ENCODE results near the gene APH1B. TPM values are rescaled to one million over a fixed set of nuclear protein-coding genes. Genes with fewer than 3 reads are reported as not detected.
"Not testable (repeated sequence)": the region's sequence is repeated elsewhere in the genome, so short reads cannot be mapped to it uniquely, and the experiment has no call there.

APH1B gene
- total RNA-seq = 10 to 100 TPM; 20.9 to 21.2 TPM
- long read RNA-seq, donor 1, full-length matches to known transcripts = 2 of 9 reads
- long read RNA-seq, donor 1, partial matches to known transcripts = 1 of 9 reads
- long read RNA-seq, donor 1, other reads (novel, unspliced or antisense) = 6 of 9 reads
- long read RNA-seq, donor 2, full-length matches to known transcripts = 8 of 11 reads
- long read RNA-seq, donor 2, partial matches to known transcripts = 1 of 11 reads
- long read RNA-seq, donor 2, other reads (novel, unspliced or antisense) = 2 of 11 reads

DNA sequence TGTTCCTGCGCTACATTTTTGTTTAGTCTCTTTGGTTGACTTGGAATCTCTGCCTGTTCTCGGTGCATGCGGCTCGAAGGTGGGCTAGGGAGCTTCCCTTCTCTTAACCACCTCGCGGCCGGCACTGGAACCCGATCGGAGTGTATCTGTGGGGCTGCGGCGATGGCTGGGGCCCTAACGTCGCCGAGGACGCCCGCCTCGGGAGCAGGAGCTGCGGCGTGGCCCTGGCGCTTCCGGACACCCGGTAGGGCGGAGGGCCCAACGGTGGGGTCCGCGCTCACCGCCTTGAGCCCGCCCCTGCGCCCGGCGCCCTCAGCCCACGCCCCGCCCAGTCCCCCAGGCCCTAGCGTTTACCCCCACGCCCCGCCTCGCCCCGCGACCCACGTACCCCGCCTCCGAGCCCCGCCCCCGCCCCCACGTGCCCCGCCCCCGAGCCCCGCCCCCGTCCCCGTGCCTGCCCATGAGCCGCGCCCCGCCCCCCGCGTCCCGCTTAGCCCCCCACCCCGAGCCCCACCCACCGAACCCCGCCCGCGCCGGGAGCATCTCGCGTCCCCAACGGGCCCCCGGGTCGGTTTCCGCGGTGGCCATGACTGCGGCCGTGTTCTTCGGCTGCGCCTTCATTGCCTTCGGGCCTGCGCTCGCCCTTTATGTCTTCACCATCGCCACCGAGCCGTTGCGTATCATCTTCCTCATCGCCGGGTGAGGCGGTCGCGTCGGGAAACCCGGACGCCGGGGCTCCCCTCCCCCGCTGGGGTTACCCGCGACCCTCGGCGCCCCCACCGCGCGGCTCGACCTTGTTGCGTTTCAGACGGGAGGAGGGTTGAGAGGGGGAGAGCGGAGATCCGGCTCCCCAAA lies at the start of gene APH1B:
Gene APH1B, plus strand, starts transcription at position 568 of the 855 bp plus-strand sequence. Its CDS starts 19 bp downstream, at position 587.
- intact Hi-C loops (cut with DNase I) = no loop called here
- peak; percentile 92 for DNase-seq (ENCODE audit: low spot score)

DNA sequence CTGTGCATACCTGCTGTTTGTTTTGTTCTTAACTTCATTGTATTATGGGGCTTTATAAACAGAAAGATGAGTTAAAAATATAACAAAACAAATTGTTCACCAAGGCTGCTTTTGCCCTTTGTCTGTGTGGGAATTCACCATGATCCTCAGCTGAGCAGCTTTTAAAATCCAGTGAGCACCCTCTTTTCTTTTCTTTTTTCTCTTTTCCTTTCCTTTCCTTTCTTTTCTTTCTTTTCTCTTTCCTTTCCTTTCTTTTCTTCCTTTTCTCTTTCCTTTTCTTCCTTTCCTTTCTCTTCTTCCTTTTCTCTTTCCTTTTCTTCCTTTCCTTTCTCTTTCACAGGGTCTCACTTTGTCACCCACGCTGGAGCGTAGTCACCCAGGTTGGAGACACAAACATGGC lies 49.7 kb upstream of the APH1B start:
- no peak for DNase-seq (ENCODE audit: low spot score)
- intact Hi-C loops (cut with DNase I) = no loop called here

DNA sequence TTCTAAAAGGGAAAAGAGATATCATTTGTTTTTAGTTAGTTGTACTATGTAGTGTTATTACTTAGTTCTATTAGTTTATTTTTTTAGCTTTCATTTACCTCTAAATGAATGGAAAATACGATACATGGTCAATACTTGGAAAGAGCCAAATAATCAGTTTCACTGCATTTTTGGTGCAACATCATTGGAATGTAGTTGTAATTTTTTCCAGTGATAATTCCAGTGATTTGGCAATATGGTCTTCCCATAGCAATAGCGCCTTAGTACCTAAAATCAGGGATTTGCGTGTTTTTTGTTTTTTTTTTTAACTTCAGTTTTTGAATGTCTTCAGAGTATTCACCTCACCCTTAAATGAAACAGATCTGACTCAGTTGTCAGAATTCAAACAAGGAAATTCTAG lies 46.2 kb upstream of the APH1B start:
- DNase-seq (ENCODE audit: low spot score) = no peak
- intact Hi-C loops (cut with DNase I) = no loop called here

DNA sequence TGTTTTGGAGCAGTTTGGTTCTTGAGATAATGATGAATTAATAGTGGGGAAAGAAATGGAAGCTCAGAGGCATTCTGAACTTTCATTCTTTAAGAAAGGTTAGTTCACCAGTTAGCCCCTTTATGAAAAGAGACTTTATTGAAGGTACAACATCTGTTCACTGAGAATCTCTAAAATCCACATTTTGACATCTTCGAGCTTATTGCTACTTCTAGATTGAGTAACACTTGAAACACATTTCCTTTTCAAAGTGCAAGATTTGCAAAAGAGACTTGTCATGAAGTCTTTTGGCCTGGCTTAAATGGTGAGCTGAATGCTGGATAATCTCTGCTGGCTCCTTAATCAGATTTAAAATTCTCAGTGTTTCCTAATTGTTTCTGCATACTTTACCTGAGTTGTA lies 45.7 kb upstream of the APH1B start:
- intact Hi-C loops (cut with DNase I) = no loop called here
- DNase-seq (ENCODE audit: low spot score) = no peak

DNA sequence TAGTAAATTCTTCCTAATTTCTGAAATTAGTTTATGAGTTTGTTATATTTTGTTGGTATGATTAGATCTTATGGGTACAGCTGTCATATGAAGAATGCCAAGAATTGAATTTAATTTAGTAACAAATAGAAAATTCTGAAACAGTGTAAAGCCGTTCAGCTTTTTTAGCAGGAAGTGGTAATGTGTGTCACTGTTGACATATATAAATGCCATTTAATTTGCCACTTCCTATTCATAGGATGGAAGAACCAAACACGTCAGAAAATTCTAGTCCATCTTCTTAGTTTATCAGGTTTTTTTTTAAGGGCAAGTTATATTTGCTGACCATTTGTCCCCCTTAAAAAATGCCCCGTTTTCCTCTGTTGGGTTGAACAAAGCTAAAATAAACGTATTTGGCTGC lies 45.0 kb upstream of the APH1B start:
- no peak for DNase-seq (ENCODE audit: low spot score)
- intact Hi-C loops (cut with DNase I) = no loop called here

DNA sequence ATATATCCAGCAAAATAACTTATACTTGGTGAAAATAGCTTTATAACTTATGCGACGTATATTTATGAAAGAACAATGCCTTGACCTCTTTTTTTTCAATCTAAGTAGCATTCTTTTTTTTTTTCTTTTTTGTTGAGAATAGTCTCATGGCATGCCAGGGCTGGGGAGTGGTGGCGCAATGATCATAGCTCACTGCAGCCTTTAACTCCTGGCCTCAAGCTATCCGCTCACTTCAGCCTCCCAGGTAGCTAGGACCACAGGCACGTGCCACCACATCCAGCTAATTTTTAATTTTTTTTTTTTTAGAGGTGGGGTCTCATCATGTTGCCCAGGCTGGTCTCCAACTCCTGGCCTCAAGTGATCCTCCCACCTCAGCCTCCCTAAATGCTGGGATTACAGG lies 44.5 kb upstream of the APH1B start:
- intact Hi-C loops (cut with DNase I) = no loop called here
- DNase-seq (ENCODE audit: low spot score) = no peak

DNA sequence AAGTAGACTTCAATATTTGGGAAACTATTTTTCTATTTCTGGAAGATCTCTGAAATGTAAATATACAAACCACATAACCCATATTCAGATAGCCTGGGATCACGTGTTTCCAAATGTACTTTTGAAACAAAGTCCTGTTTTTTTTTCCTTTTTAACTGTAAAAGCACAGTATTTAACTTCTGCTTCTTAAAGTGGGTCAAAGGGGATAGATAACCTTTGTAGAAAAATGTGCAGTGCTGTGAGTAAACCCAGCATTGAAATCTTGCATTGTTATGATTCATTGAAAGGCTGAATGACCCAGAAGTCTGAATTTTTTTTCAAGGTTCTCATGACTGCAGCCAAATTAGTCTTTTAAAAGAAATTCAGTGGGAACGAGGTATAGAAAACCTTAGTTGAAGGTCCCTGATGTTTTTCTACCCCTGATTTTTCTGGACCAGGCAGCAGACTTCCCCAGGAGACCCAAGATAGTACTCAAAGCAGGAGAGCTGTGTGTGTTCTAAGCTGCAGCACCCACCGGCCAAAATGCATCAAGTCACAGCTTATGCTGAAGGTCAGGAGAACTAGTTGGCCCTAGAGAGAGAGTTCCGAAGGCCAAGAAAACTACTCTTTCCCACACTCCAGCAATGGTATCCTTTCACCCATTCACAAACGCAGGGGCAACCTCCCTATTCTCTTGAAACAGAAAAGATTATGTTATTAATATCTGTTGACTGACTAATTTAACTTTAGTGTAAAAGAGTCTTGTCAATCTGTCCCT lies 43.6 kb upstream of the APH1B start:
- intact Hi-C loops (cut with DNase I) = no loop called here
- no peak for DNase-seq (ENCODE audit: low spot score)

DNA sequence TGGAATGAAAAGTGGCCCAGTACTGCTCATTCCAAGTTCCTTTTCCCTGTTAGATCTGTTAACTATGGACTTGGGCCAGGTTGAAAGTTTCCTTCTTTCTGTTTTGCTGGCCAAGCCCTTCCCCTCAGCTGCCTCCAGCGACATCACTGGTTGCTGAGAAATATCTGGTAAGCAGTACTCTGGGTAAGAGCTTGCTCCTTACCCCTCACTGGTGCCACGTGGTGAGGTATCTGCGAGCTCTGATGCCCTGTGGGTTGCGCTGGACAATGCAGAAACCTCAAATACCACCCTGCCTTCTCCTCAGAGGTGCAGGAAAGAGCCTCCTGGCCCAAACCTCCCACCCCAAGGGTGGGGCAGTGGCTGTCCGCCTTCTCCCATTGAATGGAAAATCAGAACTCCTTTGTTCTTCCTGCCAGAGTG lies 42.9 kb upstream of the APH1B start:
- intact Hi-C loops (cut with DNase I) = no loop called here
- DNase-seq (ENCODE audit: low spot score) = no peak

DNA sequence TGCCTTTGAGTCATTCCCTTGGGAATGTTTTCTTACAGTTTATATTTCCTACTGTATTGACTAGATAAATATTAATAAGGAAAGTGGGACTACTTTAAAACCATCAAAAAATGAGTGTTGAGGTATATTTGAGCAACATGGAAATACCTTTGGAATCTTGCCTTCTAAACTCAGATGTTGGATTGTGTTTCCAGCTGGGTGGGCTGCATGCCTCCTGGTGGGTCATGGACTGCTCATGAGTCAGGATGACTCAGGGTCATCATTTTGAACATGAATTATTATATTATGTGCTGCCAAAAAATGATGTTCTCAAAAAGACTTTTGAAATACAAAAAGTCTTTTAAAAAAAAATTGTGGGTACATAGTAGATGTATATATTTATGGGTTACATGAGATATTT lies 41.1 kb upstream of the APH1B start:
- intact Hi-C loops (cut with DNase I) = no loop called here
- no peak for DNase-seq (ENCODE audit: low spot score)

DNA sequence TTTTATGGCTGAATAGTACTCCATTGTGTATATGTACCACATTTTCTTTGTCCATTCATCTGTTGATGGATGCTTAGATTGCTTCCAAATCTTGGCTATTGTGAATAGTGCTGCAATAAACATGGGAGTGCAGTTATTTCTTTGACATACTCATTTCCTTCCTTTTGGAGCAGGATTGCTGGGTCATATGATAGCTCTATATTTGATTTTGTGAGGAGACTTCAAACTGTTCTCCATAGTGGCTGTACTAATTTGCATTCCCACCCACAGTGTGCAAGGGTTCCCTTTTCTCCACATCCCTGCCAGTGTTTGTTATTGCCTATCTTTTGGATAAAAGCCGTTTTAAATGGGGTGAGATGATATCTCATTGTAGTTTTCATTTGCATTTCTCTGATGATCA lies 40.3 kb upstream of the APH1B start:
- DNase-seq (ENCODE audit: low spot score); intact Hi-C loops (cut with DNase I): not testable (repeated sequence)

DNA sequence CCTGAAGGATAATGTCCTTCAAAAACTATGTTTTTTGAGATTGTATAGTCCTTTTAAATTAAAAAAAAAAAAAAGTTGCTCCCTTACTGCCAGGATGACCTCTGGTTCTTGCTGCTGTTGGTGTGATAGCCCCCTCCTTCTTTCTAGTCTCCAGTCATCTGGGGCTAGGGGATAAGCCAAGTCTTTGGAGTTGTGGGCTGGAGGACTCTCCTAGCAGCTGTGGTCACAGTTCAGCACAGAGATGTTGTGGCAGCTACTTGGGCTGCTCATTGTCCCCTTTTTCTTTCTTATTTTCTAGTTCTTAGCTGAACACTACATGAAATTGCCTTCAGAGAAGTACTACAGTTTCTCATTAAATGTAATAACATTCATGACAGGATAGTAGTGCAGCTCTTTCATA lies 39.2 kb upstream of the APH1B start:
- DNase-seq (ENCODE audit: low spot score) = no peak
- intact Hi-C loops (cut with DNase I) = no loop called here

DNA sequence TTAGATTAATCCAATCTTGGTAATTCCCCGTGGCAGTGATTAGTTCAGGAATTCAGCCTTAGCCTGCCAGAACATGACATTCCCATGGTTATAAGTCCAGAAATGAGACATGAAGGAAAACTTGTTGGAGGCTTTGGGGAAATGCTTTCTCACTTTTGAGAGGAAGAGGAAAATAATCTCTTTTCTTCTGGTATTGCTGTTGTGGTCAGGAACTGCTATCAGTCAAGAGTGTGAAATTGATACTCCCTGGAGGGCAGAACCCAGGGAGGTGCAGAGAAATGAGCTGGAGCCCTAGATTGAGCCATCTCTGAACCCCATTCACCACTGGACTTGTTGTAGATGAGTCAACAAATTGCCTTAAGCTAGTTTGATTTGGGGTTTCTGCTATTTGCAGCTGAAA lies 38.6 kb upstream of the APH1B start:
- intact Hi-C loops (cut with DNase I) = no loop called here
- DNase-seq (ENCODE audit: low spot score) = no peak

DNA sequence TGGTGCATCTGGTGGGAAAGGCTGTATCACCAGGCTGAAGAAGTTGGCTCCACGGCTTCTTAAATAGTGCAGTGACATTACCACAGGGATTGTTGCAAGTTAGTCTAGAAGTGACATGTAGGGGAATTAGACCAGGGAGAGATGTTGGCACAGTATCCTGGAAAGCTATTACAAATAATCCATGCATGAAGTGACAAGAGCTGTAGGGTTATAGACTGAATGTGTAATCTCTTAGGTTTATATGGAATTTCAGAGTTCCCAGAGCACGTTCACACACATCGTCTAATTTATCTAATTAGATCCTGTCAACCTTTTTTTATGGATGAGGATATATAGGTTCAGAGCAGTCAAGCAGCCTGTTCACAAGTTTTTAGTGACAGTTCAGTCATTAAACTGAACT lies 37.3 kb upstream of the APH1B start:
- no peak for DNase-seq (ENCODE audit: low spot score)
- intact Hi-C loops (cut with DNase I) = no loop called here

DNA sequence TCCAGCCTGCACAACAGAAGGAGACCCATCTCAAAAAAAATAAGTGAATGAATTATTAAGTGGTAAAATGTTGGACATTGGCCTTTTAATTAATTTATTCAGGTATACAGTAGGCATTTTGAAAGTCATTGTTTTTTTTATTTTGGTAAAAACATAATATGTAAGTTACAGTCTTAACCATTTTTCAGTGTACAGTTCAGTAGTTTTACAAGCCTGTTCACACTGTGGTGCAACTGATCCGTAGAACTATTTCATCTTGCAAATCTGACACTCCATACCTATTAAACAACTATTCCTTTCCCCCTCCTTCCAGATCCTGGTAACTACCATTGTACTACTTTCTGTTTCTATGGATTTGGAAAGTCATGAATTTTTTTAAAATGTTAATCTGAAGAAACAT lies 36.1 kb upstream of the APH1B start:
- intact Hi-C loops (cut with DNase I) = no loop called here

DNA sequence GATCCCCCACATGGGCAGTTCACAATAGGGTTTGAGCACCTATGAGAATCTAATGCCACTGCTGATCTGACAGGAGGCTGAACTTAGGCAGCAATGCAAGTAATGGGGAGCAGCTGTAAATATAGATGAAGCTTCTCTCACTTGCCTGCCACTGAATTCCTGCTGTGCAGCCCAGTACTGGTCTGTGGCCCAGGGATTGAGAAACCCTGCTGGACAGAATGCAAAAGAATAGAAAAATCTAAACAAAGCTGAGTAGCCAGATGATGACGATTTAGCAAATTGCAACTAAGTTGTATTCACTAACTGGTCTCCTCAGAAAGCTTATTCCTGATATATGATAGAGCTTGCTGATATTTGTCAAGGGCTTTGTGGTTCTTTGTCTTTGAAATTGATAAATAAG lies 34.3 kb upstream of the APH1B start:
- intact Hi-C loops (cut with DNase I) = no loop called here

More for the DNA sequence above, 36.1 kb upstream of the APH1B start:
- no peak for DNase-seq (ENCODE audit: low spot score)

DNA sequence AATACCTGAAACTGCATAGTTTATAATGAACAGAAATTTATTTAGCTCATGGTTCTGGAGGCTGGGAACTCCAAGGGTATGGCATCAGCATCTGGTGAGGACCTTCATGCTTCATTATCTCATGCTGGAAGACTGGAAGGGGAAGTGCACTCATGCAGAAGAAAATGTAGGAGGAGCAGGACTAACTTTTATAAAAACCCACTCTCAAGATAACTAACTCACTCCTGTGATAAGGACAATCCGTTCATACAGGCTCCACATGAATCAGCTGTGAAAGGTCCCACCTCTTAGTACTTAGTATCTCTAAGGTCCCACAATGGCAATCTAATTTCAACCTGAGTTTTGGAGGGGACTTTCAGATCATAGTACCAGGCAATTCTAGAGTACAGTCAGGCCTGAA lies 33.6 kb upstream of the APH1B start:
- intact Hi-C loops (cut with DNase I) = no loop called here
- no peak for DNase-seq (ENCODE audit: low spot score)

More for the DNA sequence above, 34.3 kb upstream of the APH1B start:
- DNase-seq (ENCODE audit: low spot score) = peak; percentile 82

DNA sequence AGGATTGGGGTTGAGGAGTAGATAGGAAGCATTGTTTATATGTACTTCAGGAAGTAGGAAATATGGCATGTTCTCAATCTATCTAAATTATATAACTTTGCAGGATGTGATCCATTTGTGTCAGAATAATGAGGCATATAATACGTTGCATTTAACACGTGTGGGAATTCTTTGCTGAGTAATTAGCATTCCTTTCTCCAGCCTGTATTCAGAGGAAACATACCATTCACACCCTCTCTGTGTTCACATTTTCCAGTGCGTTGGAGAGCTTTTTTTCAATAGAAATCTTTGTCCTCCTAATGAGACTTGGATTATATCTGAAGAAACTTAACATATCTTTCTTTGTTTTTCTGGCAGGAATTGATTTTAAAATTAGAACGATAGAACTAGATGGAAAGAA lies 33.0 kb upstream of the APH1B start:
- DNase-seq (ENCODE audit: low spot score) = no peak
- intact Hi-C loops (cut with DNase I) = no loop called here

DNA sequence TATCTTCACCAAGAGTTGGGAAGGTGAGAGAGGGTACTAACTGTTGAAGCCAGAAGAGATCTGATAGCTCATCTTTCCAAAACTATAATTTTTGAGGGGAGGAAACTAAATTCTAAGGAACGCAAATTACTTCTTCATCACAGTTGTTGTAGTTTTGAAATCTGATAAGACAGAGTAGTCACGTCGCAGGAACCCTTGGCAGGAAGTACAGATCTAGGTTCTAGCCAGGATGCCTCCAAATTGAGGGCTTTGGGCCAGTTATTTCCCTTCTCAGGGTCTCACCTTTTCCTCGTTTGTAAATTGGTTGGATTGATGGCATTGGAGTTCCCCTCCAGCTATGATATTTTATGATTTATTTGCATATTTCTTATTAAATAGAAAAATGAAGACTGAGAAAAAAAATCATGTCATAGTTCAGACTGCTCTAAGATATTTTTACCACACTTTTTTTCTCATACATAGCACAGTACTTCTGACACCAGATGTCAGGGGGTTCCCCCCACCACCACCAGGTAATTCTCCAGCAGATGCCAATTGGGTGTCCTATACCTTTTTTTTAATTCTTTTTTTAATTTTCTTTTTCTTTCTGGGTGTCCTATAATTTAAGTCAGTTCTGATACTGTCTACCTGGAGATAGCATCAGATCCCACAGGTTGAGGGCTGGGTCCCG lies 32.3 kb upstream of the APH1B start:
- no peak for DNase-seq (ENCODE audit: low spot score)
- intact Hi-C loops (cut with DNase I) = no loop called here

DNA sequence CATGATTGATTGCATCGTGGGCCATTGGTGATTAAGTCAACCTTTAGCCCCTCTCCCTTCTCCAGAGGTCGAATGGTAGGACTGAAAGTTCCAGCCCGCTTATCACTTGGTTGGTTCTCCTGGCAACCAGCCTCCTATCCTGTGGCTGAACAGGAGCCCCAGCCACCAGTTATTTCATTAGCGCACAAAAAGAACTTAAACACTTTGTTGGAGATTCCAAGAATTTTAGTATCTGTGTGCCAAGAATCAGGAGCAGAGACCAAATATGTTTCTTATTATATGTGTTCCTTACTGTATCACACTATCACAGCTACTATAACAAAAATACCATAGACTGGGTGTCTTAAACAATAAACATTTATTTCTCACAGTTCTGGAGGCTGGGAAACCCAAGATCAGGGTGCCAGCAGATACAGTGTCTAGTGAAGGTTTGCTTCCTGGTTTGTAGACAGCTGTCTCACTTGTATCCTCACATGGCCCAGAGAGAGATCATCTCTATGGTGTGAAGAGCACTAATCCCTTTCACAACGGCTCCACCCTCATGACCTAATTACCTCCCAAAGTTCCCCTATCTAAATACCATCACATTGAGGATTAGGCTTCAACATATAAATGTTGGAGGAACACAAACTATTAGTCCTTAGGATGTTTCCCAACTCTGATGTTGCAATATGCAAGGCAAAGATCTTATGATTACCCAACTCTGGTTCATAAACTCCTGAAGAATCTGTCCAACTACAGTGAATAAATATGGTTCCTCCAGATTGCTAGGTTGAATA lies 30.5 kb upstream of the APH1B start:
- no peak for DNase-seq (ENCODE audit: low spot score)
- intact Hi-C loops (cut with DNase I) = no loop called here

All from posterior vena cava (tissue), 2 donors.